GM21515 (cell line): ENCODE results near the gene OOSP2.

Source experiments
- ATAC-seq: cut with Tn5 transposase; IDR thresholded peaks from one replicate; pipeline ENCODE4 v1.9.1; 2021; ENCODE audit not compliant: unreplicated experiment

OOSP2 gene

DNA sequence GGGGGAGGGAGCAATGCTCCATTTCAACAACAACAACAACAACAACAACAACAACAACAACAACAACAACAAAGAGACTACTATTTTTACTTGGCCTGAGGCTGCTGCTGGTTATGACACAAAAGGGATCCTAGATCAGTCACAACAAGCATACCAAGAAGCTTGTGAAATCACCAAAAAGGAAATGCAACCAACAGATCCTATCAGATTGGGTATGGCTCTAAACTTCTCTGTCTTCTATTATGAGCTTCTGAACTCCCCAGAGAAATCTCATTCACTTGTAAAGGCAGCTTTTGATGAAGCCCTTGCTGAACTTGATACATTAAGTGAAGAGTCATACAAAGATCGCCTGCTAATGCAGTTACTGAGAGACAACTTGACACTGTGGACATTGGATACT is 37.8 kb downstream of the OOSP2 start:
- ATAC-seq, result no peak

DNA sequence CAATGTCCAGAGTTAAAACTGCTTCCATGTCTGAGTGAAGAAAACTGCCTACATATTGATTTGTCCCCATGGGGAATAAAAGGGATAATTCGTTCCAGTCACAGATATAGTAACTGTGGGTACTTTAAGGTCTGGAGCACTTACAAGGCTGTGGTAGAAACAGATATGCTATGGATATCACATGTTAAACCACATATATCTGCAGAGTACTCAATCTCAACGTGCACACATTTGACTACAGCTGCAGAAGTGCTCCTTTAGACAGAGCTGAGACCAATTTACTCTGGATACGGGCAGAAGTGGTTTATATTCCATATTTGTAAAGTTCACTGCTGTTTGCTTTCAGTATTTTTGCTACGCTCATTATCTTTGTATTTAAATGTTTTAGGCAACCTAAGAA is 38.5 kb downstream of the OOSP2 start:
- ATAC-seq, result no peak

DNA sequence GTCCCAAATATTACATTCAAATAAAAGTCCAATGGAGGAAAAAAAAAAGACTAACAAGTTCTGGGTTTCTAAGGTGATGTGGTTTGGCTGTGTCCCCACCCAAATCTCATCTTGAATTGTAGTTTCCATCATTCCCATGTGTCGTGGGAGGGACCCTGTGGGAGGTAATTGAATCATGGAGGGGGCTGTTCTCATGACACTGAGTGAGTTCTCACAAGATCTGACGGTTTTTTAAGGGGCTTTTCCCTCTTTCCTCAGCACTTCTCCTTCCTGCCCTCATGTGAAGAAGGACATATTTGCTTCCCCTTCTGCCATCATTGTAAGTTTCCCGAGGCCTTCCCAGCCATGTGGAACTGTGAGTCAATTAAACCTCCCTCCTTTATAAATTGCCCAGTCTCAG is 40.3 kb downstream of the OOSP2 start:
- no peak for ATAC-seq

GRCh38 chr11:60084631-60085273 is 44.5 kb downstream of the OOSP2 start:
- ATAC-seq, result no peak

GRCh38 chr11:60085909-60086308 is 45.7 kb downstream of the OOSP2 start:
- no peak for ATAC-seq

- no peak for ATAC-seq
Observed at GRCh38 chr11:60087239-60087638, 47.0 kb downstream of the OOSP2 start.

DNA sequence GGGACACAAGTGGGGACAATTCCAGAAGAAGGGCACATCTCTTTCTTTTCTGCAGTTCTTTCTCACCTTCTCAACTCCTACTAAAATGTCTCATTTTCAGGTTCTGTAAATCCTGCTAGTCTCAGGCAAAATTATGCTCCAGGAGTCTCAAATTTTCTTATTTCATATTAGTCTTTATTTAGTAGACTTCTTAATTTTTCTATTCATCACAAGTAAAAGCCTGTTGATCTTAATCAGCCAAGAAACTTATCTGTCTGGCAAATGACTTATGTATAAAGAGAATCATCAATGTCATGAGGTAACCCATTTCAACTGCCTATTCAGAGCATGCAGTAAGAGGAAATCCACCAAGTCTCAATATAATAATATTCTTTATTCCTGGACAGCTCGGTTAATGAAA is 48.2 kb downstream of the OOSP2 start, which contains the start of gene MS4A2:
Gene MS4A2, plus strand, starts transcription at position 301 of the 400 bp plus-strand sequence. CDS start 102 bp downstream, outside the sequence.
- ATAC-seq, result no peak

DNA sequence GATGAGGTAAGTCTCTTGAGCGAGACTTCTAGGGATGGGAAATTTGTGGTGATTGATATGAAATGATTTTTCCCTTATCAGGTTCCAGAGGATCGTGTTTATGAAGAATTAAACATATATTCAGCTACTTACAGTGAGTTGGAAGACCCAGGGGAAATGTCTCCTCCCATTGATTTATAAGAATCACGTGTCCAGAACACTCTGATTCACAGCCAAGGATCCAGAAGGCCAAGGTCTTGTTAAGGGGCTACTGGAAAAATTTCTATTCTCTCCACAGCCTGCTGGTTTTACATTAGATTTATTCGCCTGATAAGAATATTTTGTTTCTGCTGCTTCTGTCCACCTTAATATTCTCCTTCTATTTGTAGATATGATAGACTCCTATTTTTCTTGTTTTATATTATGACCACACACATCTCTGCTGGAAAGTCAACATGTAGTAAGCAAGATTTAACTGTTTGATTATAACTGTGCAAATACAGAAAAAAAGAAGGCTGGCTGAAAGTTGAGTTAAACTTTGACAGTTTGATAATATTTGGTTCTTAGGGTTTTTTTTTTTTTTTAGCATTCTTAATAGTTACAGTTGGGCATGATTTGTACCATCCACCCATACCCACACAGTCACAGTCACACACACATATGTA is 55.4 kb downstream of the OOSP2 start:
- no peak for ATAC-seq

DNA sequence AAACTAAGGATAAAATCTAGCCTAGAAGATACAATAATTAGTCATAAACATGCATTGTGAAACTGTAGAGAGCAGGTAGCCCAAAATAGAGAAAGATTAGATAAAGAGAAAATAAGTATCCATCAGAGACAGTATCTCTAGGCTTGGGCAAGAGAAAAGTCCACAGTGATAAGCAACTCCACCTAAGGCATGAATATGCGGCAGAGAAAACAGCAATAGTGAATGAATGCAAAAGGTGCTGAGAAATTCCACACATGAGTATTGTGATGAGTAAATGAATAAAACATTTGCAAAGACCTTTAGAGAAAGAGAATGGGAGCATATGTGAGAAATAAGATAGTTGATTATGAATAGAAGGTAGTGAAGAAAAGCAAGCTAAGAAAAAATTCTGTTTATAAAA is 57.0 kb downstream of the OOSP2 start:
- ATAC-seq, result no peak
